GM19468 (cell line): ENCODE data around the gene KRT80.

ENCODE experiments used
- ATAC-seq: cut with Tn5 transposase; IDR thresholded peaks from one replicate; pipeline ENCODE4 v1.9.1; 2021; ENCODE audit warnings: mild to moderate bottlenecking, moderate library complexity, moderate number of reproducible peaks; ENCODE audit not compliant: unreplicated experiment; ENCODE audit errors: extremely low read depth

Gene KRT80

GRCh38 chr12:52212701-52213563 is 21.1 kb upstream of the KRT80 start:
- ATAC-seq, result no peak

GRCh38 chr12:52211716-52212585 is 20.1 kb upstream of the KRT80 start:
- no peak for ATAC-seq

GRCh38 chr12:52210925-52211650 is 19.3 kb upstream of the KRT80 start:
- no peak for ATAC-seq

GRCh38 chr12:52210186-52210924 is 18.5 kb upstream of the KRT80 start:
- no peak for ATAC-seq

- no peak for ATAC-seq
Observed at GRCh38 chr12:52209321-52209720, 17.5 kb upstream of the KRT80 start.

- ATAC-seq, result no peak
Observed at GRCh38 chr12:52208424-52209165, 16.8 kb upstream of the KRT80 start.

GRCh38 chr12:52207895-52208294 is 16.1 kb upstream of the KRT80 start:
- ATAC-seq, result no peak

- ATAC-seq, result no peak
Observed at GRCh38 chr12:52207106-52207505, 15.3 kb upstream of the KRT80 start.

GRCh38 chr12:52206304-52207040 is 14.7 kb upstream of the KRT80 start:
- ATAC-seq, result no peak

GRCh38 chr12:52205612-52206303 is 13.9 kb upstream of the KRT80 start:
- ATAC-seq, result no peak

- no peak for ATAC-seq
Observed at GRCh38 chr12:52204931-52205505, 13.2 kb upstream of the KRT80 start.

- no peak for ATAC-seq
Observed at GRCh38 chr12:52204095-52204930, 12.5 kb upstream of the KRT80 start.

- ATAC-seq, result no peak
Observed at GRCh38 chr12:52203079-52203921, 11.5 kb upstream of the KRT80 start.

- ATAC-seq, result no peak
Observed at GRCh38 chr12:52202361-52203078, 10.7 kb upstream of the KRT80 start.

GRCh38 chr12:52201451-52201839 is 9.6 kb upstream of the KRT80 start:
- no peak for ATAC-seq
